Measurements from ENCODE around the gene HAPLN1.

DNA sequence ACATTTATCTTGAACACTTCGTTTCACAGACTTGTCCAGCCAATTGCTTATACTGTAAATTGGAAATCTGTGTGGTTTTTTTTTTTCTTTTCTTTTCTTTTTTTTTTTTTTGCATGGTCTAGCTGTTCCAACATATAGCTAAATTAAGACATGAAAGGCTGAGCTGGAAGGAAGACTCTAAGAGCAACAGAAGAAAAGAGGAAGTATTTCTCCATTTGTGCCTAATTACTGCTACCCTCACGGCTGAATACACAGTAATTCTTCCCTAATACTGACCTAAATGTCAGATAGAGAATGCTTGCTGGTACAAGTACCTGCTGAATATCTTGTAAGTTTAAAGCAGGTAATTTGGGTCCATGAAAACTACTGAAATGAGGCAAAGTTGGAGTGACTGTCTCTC lies 11.0 kb upstream of the HAPLN1 start:
- TF ChIP-seq RFX5 (IDR thresholded peaks at IDR 0.05; ENCODE audit: low read depth, low read length) = no peak
- TF ChIP-seq, protein P1, sequence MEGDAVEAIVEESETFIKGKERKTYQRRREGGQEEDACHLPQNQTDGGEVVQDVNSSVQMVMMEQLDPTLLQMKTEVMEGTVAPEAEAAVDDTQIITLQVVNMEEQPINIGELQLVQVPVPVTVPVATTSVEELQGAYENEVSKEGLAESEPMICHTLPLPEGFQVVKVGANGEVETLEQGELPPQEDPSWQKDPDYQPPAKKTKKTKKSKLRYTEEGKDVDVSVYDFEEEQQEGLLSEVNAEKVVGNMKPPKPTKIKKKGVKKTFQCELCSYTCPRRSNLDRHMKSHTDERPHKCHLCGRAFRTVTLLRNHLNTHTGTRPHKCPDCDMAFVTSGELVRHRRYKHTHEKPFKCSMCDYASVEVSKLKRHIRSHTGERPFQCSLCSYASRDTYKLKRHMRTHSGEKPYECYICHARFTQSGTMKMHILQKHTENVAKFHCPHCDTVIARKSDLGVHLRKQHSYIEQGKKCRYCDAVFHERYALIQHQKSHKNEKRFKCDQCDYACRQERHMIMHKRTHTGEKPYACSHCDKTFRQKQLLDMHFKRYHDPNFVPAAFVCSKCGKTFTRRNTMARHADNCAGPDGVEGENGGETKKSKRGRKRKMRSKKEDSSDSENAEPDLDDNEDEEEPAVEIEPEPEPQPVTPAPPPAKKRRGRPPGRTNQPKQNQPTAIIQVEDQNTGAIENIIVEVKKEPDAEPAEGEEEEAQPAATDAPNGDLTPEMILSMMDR (IDR thresholded peaks at IDR 0.05 in 2 of 3, conservative IDR thresholded peaks at IDR 0.05 in 1 of 3; ENCODE audit: control insufficient read depth in 2 of 3, extremely low read depth in 1 of 3, insufficient read depth in 1 of 3, low read depth in 3 of 3, low read length in 3 of 3) = no peak
- no peak for TF ChIP-seq GABPA (IDR thresholded peaks at IDR 0.05; ENCODE audit: low read depth)
- TF ChIP-seq, protein P2, sequence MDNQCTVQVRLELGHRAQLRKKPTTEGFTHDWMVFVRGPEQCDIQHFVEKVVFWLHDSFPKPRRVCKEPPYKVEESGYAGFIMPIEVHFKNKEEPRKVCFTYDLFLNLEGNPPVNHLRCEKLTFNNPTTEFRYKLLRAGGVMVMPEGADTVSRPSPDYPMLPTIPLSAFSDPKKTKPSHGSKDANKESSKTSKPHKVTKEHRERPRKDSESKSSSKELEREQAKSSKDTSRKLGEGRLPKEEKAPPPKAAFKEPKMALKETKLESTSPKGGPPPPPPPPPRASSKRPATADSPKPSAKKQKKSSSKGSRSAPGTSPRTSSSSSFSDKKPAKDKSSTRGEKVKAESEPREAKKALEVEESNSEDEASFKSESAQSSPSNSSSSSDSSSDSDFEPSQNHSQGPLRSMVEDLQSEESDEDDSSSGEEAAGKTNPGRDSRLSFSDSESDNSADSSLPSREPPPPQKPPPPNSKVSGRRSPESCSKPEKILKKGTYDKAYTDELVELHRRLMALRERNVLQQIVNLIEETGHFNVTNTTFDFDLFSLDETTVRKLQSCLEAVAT (IDR thresholded peaks at IDR 0.05) = no peak
- no peak for TF ChIP-seq MYC (IDR thresholded peaks at IDR 0.05; ENCODE audit: insufficient read depth, insufficient read length, insufficient replicate concordance, low read length, severe bottlenecking)
- no peak for TF ChIP-seq SP1 (IDR thresholded peaks at IDR 0.05; ENCODE audit: low read depth, low read length)

Data from GM12878 (cell line).